AG10803 (cell line): ENCODE results near the gene BCAS1.

Source experiments
- DNase-seq: peaks from one replicate; pipeline ENCODE4 v3.0.0; 2010; ENCODE audit warnings: low read depth
- H3K4me3 ChIP-seq: 2 replicates; pipeline ENCODE4 v1.5.1; 2011; ENCODE audit warnings: mild to moderate bottlenecking, low read length, control low read depth
- TF ChIP-seq, protein P1 (sequence below): conservative IDR thresholded peaks from 2 replicates; pipeline ENCODE4 v1.5.1; 2011; ENCODE audit warnings: mild to moderate bottlenecking, low read length, control low read depth, inconsistent platforms

Gene BCAS1

DNA sequence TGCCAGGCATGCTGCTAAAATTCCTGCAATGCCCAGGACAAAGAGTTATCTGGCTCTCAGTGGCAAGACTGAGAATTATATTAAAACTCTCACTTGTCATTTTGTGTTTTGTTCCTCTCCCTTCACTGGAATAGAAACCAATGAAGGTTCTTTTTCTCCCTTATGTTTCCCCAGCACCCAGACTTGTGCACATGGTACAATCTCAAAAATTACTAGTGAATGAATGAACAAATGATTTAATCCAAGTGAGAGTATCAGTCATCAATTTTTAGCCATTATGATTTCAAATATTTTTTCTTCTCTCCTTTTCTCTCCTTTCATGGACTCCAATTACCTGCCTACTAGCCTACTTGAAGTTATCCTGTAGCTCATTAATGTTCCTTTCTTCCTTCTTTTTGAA, 70.1 kb downstream of the BCAS1 start:
- H3K4me3 ChIP-seq: no peak overlapping the region
- TF ChIP-seq, protein P1, sequence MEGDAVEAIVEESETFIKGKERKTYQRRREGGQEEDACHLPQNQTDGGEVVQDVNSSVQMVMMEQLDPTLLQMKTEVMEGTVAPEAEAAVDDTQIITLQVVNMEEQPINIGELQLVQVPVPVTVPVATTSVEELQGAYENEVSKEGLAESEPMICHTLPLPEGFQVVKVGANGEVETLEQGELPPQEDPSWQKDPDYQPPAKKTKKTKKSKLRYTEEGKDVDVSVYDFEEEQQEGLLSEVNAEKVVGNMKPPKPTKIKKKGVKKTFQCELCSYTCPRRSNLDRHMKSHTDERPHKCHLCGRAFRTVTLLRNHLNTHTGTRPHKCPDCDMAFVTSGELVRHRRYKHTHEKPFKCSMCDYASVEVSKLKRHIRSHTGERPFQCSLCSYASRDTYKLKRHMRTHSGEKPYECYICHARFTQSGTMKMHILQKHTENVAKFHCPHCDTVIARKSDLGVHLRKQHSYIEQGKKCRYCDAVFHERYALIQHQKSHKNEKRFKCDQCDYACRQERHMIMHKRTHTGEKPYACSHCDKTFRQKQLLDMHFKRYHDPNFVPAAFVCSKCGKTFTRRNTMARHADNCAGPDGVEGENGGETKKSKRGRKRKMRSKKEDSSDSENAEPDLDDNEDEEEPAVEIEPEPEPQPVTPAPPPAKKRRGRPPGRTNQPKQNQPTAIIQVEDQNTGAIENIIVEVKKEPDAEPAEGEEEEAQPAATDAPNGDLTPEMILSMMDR: no peak
- DNase-seq: no peak

DNA sequence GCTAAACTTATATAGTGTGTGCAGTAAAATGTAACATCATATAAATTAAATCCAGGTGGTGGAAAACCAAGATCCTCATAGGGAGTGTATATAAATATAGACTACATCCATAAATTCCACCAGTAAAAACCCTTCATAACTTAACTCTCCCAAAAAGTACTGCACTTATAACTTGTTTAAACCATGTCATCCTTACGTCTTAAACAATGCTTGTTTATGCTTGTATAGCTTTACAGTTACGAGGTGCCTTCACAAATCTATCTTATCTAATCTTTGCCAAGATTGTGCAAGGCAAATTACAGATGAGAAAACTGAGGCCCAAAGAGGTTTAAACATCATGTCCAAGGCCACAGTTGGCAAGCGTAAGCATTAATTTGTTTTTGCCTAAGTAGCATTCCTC, 71.3 kb downstream of the BCAS1 start:
- TF ChIP-seq, protein P1: no peak
- no peak for DNase-seq
- no peak overlapping the region for H3K4me3 ChIP-seq

DNA sequence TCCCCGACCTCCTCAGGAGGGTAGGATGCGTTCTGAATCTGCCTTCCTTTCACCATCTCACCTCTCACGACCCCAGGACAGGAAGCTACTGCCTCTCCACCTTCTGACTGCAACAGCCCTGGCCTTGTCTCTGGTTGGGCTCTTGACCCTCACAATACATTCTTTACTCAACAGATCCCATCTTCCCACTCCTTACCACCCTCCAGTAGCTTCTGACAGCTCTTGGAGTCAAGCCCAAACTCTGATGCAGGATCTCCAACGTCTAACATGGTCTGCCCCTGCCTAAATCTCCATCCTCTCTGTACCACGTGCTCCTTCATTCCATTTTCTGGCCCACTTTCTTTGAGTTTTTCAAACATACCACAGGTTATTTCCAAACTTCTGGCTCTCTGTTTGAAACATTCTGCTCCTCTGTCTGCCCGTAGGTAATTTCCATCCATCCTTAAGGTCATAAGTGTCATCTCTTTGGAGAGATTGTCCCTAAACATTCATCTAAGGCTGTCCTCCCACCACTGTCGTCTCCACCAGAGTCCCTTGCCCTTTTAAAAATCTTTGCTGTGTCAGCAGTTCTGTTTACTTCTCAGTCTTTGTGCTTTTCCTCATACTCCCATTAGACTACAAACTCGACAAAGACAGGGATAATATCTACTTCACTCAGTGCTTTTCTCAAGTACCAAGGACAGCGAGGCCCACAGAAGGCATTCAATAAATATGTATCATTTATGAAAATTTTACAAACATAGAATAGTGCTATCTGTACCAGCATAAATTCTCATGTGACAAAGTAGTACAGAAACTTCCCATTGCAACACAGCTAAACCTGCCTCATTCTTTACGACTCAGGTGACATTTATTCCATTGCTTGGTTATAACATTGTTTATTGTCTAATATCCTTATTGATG, 73.6 kb downstream of the BCAS1 start:
- no peak for DNase-seq
- H3K4me3 ChIP-seq: no peak overlapping the region
- TF ChIP-seq, protein P1: no peak

DNA sequence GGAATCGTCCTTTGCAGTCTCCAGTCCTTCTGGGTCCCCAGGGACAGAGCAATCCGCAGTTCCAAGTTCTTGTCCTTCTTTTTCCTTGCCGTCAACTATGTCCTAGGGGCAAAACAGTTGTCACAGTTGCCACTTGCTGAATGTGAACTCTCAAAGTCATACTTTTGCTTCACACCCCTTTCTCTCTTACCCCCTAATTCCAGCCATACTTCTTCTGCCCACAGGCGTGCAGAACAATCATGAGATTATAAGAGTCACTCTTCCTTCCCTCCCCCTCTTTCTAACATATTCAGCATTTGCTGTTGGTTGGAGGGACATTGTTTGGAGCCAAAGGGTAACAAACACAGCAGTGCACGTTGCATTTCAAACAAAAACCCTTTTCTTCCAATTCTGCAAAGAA, 74.4 kb downstream of the BCAS1 start:
- TF ChIP-seq, protein P1: no peak
- no peak for DNase-seq
- H3K4me3 ChIP-seq: no peak overlapping the region

DNA sequence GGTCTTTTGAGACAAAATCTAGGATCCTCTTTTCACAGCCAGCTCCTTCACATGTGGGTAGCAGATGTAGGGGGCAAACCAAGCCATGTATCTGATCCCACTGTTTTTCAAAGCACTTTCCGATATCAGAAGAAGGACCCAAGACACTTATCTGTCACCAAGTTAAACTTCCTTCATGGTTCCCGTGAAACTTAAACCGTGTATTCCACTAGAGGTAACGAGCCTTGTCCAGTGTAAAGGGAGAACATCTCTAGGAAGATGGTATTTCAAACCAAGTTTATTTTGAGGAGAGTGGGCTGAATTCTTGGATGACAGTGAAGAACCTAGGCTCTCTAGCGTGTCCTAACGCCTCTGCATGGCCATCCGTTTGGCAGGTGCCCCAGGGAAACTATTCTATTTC, 76.3 kb downstream of the BCAS1 start:
- TF ChIP-seq, protein P1: no peak
- no peak for DNase-seq

DNA sequence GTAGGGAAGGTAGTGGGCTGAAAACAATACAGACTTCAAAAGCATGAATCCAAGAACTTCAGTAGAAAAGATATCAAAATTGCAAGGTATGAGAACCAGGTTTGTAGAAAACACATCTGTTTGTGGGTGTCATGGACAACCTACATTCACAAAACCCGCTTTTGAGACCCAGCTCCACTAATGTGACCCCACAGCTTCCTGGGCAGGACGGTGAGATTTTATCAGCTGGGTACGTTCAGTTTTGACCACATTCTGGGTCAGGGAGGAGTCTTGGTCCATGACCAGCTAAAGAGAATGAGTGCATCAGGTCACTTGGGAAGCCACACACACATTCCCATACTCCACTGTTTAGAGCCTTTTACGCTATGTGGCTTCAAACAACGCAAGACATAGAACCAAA, 77.1 kb downstream of the BCAS1 start:
- TF ChIP-seq, protein P1: no peak
- no peak overlapping the region for H3K4me3 ChIP-seq
- no peak for DNase-seq

More for the DNA sequence above, 76.3 kb downstream of the BCAS1 start:
- H3K4me3 ChIP-seq: no peak overlapping the region
